GM18907 (cell line): Measurements from ENCODE around the gene TTC31.
A peak's percentile ranks its signal among the peaks of the same experiment; 100 is the strongest.

Experiments
- ATAC-seq: cut with Tn5 transposase; IDR thresholded peaks from one replicate; pipeline ENCODE4 v1.9.1; 2021; ENCODE audit warnings: mild to moderate bottlenecking, moderate library complexity; ENCODE audit not compliant: unreplicated experiment

TTC31 gene

DNA sequence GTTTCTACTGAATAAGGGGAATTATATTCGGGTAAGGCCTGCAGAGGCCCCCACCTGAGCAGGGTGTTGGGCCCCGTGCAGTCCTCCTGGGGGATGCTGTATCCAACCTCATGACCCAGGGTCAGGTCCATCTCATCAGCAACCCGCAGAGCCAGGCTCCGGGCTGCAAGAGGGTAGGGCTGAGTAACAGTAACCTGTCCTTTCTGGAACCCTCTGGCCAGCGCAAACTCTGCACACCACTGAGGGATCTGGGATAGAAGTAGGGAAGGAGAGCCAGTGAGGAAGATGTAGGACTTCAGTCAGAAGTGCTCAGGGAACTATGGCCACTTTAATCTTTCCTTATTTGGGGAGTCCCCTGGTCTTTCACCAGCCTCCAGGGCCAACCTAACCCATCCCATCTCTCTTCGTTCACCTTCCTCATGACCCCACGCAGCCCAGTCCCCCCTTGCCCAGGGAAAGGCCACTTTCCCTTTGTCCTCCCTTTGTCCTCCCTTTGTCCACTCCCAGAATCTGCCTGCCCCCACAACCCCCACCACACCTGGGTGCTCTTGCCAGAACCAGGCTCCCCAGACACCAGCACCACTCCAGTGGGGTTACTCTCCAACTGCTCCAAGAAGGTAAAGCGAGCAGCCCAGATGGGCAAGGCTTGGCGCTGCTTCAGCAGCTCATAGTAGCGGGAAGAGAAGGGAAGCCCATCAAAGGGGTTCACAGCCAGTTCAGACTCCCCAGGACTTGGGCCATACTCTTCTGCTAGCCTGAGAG, 42.3 kb downstream of the TTC31 start:
- ATAC-seq: no peak

DNA sequence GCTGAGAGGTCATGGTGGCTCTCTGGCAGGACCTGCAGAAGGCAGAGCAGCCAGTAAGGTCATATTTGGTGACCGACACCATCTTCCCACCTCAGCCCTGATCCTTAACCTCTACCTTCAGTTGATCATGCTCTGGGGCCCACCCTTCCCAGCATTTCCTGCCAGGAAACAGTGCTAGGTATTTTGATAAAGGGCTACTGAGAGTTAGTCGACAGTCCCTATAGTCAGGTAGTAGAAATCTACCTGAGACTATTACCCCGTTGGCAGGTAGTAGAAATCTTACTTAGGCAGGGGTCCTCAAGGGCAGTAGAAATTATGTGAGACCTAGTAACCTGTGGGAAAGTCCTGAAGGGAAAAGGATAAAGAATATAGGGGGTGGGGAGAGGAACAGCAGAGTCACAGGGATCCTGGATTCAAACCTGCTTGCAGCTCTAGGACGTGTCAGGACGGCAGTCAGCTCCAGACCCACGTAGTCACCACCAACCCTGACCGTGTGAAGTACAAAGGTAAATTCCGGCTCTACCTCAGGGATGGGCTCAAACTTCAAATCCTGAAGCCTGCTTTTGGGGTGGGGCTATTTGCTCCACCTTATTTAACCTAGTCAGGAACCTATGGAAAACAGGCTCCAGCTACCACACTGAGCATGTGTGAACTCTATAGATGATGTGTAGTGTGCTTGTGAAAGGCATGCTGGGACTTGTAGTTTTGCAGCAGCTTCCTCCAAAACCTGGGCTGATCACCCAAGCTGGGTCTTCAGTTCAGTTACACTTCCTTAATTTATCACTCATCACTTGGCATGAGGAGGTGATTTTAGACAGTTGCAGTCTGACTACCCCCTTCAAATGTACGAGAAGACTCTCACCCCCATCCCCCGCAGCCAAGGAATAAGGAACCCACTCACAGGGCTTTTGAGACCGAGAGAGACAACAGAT, 43.1 kb downstream of the TTC31 start, which contains the start of gene DQX1:
Gene DQX1 (minus strand): TSS at position 515 of the 932 bp plus-strand sequence. CDS start 502 bp downstream, at position 13.
- no peak for ATAC-seq

DNA sequence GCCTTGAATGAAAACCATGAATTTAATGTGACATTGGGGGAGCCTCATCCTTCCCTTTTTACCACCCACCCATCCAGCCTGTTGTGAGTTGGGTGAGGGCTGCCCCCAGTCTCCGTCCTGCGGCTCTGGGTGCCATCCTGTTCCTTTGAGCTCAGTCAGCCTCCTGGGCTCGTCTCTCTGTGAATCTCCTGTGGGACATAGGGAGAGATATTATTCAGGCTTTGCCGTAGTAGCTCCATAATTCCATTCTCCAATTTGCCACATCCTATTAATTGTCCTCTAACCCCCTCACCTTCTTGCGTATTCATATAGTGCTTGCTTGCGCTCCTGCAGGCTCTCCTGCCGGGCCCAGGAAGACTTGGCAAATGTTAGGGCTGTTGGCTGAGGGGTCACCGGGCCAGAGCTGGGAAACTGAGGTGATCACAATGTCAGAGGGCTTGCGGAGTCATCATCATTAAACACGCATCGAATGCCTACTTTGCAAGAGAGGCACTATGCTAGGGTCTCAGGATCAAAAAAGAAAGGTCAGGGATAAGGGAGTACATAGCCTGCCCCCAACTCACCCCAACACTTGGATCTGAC, 43.9 kb downstream of the TTC31 start:
- no peak for ATAC-seq

DNA sequence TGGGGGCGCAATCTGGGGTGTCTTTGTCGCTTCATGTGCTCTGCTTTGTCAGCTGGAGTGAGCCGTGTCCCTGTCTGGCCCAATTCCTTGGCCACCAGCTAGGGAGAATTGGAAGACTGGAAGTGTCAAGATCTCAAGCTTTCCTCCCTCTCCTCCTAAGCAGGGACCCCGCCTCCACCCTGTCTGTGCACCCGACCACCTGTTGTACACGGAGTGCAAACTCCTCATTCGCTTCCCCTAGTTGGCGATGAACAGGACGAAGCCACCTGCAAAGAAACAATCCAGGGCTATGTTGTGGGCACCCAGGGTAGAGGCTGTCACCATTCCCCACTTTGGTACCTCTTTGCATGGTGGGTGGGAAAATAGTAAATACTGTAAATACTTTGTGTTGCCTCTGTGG, 44.9 kb downstream of the TTC31 start:
- no peak for ATAC-seq

DNA sequence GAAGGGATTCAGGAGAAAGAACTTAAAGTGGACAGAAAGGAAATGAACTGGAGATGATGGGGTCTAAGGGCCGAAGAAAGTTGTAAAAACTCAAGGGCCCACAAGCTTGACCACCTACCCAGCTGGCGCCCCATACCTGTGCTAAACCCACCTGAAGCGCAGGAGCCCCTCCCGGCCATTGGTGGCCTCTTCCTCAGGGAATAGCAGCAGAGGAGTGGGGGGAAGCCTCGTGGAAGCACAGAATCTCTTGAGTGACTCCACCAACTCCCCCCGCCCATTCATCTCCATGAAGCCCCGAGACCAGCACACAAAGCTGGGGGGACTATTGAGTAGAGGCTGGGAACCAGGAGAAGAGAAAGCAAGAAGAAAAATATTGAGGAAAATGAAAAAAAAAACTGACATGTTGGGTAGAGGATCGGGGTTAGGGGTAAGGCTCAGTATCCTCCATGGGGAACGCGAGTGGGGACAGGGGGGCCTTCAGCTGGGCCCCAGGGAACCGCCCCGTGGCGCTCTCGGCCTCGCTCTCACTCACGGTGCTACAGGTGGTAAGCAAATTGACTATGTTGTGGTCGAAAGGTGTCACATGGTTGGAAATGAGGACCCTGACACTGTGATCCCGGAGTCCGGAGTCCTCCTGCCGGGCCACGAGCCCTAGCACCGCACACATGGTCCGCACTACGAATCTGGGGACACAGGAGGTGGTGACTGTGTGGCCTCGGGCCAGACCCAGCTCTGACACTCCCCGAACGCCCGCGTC, 45.9 kb downstream of the TTC31 start:
- peak; percentile 14 for ATAC-seq

DNA sequence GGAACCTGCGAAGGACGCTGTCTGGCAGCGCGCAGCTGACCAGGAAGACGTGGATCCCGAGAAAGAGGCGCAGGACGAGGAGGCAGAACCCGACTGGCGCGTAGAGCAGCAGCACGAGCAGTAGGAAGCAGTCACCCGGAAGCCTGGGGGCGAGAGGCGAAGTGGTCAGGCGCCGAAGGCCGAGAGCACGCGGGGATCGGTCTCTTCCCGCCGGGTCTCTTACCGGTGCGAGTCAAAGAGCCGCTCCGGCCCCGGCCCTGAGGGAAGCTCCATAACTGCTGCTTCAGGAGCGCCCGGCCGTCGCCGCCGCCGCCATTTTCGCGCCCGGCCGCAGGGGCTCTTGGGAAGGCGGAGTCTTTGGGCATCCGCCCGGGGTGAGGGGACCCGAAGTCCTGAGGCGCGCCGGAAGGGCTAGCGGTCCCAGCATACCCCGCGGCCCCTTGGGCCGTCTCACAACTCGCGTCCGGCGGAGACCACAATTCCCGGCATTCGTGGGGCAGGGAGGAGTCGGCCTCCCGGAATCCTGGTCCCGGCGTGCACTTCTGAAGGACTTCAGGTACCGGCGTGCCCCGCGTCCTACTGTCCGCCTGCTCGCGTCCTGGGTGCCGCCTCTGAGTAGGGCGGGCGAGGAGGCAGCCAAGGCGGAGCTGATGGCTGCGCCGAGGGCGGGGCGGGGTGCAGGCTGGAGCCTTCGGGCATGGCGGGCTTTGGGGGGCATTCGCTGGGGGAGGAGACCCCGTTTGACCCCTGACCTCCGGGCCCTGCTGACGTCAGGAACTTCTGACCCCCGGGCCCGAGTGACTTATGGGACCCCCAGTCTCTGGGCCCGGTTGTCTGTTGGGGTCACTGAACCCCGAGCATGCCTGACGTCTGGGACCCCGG, 46.7 kb downstream of the TTC31 start, which contains the start of the genes AUP1 and HTRA2:
Gene AUP1 (minus strand): TSS at position 350 of the 882 bp plus-strand sequence. CDS start 77 bp downstream, at position 273.
Gene HTRA2 (plus strand): TSS at position 577 of the 882 bp plus-strand sequence. CDS start 74 bp downstream, at position 651.
- peak; percentile 79 for ATAC-seq

DNA sequence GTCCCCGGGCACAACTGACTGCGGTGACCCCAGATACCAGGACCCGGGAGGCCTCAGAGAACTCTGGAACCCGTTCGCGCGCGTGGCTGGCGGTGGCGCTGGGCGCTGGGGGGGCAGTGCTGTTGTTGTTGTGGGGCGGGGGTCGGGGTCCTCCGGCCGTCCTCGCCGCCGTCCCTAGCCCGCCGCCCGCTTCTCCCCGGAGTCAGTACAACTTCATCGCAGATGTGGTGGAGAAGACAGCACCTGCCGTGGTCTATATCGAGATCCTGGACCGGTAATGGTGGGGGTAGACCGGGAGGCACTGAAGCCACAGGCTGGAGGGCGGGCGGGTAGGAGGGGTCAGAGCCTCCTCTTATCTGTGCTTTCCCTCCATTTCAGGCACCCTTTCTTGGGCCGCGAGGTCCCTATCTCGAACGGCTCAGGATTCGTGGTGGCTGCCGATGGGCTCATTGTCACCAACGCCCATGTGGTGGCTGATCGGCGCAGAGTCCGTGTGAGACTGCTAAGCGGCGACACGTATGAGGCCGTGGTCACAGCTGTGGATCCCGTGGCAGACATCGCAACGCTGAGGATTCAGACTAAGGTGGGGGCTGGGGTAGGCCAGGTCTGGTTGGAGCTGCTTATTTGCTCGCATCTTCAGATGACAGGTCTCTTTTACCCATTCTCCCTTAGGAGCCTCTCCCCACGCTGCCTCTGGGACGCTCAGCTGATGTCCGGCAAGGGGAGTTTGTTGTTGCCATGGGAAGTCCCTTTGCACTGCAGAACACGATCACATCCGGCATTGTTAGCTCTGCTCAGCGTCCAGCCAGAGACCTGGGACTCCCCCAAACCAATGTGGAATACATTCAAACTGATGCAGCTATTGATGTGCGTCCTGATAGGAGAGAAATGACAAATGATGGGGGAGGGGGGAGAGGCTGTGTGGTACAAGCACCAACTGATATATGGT, 47.6 kb downstream of the TTC31 start:
- peak; percentile 44 for ATAC-seq

DNA sequence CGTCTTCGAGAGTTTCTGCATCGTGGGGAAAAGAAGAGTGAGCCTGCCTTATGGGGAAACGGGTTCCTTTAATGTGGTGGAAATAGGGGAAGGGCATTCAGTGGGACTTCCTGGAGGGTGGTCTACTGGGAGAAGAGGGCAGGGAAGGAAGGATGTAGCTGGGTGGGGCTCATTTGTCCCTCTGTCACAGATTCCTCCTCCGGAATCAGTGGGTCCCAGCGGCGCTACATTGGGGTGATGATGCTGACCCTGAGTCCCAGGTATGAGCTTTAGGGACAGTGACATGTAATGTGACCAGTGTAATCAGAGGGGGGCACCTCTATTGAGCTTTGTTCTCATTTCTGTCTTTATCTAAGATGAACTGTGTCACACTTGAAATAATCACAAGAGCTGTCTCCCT, 48.8 kb downstream of the TTC31 start:
- ATAC-seq: no peak

DNA sequence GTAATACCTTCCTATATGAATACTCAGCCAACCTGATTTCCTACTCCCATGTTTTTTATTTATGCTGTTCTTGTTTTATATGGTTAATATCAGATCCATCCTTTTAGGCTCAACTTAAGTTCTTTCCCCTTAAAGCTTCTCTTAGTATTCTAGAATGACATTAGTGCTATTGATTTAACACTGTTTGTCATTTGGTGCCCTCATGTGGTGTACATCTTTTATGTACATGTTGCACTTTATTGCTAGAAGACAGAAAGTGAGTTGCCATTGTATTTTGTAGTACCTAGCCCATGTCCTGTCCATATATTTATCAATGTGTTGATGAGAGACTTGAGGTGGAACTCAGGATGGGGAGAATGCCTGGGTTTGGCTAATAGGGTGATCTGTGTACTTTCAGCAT, 49.3 kb downstream of the TTC31 start:
- ATAC-seq: no peak

DNA sequence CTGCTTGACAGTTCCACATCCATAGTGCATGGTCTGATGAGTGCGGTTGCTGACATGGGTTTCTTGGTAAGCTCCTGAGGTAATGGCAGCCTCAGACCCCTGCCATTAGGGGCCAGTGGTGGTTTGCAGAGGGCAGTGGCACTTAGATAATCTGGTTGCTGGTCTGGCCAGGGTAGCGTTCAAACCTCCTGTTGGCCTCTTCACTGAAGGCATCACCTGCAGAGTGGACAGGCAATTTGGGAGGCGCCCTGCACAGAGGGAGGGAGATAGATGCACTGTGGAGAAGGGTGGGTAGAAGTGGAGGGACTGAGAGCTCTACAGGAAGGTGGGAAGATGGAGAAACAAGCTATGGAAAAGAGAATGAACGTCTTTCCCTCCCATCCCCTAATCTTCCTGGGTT, 50.6 kb downstream of the TTC31 start:
- ATAC-seq: no peak

DNA sequence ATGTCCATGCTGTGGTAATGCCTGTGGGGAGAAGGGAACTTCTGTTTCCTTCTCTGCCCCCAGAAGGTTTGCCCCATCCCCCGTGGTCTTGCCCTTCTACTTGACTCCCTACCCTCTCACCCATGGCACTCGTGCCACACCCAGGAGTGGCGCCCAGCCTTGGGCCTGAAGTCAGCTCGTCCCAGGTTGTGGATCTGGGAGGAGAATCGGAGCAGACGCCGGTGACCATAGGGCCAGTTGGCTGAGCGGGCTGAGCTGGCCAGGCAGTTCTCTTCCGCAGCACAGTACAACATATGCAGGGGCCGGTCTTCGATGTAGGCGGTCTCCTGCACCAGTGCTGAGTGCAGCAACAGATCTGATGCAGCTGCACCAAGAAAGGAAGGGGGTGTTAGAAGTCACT, 51.5 kb downstream of the TTC31 start:
- no peak for ATAC-seq

DNA sequence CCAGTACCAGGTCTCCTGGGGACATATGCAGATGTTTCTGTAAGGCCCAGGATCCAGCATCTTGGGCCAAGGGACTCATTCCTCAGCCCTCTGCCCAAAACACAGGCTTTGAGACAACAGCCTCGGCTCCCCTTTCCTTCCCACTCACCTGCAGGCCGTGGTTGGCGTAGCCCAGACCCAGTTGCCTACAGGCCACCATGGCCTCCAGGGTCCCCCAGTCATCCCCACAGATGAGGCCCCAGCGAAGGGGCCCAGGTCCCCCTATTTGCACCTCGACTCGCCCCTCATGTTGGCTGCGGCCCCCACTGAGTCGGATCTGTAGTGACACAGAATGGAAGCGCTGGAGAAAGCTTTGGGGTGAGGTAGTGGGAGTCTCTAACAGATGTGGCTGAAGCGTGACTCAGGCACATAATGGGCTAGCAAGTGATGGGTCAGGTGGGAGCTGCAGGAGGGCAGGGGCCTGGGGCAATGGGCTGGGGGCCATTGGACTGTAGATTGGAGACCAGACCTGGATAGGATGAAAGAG, 52.6 kb downstream of the TTC31 start:
- ATAC-seq: no peak

DNA sequence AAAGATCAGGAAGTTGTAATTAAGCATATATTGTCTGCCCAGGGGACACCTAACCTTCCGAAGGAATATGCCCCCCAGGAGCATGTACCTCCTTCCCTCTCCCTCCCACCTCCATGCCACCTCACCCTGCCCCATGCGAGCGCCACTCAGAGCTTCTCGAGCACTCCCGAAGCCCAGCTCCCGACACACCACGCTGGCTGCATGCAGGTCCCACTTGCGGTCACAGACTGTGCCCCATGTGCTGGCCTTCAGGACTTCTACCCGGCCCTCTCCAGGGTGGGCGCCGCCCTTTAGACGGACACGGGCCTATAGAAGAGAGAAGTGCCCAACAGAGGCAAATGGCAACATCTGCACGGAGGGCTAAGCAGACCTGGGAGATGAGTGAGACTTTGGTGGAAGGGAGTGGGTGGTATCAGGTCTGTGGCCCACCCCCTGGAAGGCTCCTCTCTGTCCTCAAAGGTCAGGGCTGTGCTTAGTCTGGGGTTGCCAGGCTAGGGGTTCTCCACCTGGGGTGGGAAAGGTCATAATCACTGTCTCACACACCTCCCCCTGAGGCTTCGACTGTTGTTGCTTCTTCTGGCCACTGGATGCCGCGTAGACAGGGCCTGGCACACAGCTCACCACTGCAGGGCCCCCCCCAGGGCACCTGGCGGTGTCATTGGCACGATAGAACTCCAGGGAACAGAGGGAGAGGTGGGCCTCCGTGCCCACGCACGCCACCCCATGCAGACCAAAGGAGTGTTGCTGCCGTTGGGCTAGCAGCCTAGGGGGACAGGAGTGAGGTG, 53.5 kb downstream of the TTC31 start:
- no peak for ATAC-seq

DNA sequence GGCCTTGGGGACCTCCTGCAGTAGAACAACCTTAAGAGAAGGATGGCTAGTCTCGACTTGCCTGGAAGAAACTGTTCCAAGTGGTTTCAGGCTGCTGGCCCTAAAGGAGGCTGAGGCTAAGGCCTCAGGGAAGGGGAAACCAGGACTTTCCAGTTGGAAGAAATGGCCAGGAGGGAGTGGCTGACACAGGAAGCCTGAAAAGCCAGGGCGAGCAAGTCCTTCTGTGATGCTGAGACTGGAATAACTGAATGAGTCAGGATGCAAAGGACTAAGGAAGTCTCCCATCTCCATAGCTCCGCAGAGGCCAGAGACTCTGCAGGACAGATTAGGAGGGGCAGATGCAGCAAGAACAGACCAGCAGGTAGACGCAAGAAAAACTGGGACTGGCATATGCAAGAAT, 54.3 kb downstream of the TTC31 start:
- ATAC-seq: no peak

DNA sequence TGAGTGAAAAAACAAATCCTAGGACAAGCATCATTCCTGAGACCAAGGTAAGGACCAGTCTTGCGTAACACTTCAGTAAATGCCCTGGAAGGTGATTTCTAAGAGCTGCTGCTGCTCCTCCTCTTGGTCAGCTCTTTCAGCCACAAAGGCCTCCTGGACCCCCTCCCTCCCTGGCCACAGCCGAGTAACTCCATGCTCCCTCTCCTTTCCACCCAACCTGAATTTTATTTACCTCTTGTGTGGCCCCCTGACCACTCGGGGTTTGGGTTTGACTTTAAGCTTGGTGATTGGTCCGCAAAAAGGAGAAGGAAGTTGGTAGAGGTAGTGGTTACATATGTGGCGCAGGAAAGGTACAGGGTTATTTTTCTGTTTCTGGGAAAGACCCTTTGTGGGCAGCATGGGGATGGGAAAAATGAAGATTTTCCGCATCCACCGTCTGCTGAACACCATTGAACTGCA, 56.0 kb downstream of the TTC31 start:
- ATAC-seq: peak; percentile 58

DNA sequence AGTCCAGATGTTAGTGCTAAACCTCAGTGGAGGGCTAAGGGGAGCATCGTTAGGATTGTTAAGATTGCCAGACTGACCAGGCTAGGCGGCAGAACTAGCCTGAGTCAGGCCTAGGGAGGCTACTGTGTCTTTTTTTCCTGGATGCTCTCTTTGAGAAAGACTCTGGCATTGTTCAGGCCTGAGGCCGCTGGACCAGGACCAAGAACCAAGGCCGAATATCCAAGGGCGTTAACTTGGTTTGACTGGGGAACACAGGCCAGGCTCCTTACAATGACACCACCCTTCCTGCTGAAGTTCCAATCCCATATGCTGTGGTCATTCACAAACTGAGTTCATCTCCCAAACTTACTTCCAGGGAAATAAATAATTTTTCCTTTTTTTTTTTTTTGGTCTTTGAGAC, 57.4 kb downstream of the TTC31 start:
- no peak for ATAC-seq

DNA sequence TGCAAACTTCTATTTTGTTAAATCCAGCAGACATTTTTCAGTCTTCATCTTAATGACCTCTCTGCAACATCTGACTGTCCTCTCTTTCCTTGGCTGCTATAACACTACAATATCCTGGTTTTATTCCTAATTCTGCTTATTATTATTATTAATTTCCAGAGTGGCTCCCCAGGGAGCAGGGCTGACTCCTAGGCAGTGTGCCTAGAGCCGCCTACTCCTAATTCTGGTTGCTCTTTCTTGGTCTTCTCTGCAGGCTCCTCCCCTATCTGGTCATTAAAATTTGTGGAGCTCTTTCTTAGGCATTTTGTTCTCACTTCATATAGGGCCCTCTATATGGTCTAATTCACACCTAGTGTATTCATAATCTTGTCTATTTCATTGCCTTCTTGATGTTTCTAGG, 60.1 kb downstream of the TTC31 start:
- no peak for ATAC-seq
